Transverse colon (tissue), 3 donors: ENCODE measurements around the gene IGSF3.

Experiments
- POLR2A ChIP-seq: fragments of 450-650 bp; IDR thresholded peaks from one replicate; pipeline ENCODE4 v1.6.1; 2016; ENCODE audit warnings: antibody characterized with exemption, mild to moderate bottlenecking, moderate library complexity
- TF ChIP-seq, protein P1 (sequence below), 5 experiments: fragments of 200-600 bp in 3 of 5; fragments of 450-650 bp in 2 of 5; sonication (generic) in 3 of 5; IDR thresholded peaks; 1 replicate in 2 of 5; 2 replicates in 3 of 5; pipeline ENCODE4 v1.5.1; 2016 to 2017; ENCODE audit warnings: antibody characterized with exemption in 5 of 5, inconsistent platforms in 3 of 5, mild to moderate bottlenecking in 2 of 5, moderate library complexity in 1 of 5

DNA sequence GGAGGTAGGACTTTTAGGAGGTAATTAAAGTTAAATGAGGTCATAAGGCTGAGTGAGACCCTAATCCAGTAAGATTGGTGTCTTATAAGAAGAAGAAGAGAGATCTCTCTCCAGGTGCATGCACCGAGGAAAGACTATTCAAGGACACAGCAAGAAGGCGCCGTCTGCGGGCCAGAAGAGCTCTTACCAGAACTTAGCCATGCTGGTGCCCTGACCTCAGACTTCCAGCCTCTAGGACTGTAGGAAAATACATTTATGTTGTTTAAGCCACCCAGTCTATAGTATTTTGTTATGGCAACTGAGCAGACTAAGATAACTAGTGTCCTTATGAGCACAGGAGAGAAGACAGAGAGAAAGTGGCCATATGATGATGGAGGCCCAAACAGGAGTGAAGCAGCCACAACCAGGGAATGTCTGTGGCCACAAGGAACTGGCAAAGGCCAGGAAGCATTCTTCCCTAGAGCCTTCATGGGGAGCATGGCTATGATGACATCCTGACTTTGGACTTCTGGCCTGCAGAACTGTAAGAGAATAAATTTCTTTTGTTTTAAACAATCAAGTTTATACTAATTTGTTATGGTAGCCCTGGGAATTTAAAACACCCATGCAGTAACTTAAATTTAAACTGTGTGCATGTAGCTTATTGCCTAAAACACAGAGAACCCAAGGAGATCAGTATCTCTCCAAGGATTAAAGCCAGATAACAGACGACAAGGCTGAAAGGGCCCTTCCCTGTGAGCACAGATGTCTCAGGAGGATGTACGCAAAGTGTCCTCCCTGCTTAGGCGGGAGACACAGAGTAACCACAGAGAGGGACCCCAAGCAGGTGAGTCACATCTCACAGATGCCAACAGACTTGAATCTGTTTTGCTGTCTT is 86.8 kb downstream of the IGSF3 start:
- TF ChIP-seq POLR2A, result no peak
- TF ChIP-seq, protein P1, sequence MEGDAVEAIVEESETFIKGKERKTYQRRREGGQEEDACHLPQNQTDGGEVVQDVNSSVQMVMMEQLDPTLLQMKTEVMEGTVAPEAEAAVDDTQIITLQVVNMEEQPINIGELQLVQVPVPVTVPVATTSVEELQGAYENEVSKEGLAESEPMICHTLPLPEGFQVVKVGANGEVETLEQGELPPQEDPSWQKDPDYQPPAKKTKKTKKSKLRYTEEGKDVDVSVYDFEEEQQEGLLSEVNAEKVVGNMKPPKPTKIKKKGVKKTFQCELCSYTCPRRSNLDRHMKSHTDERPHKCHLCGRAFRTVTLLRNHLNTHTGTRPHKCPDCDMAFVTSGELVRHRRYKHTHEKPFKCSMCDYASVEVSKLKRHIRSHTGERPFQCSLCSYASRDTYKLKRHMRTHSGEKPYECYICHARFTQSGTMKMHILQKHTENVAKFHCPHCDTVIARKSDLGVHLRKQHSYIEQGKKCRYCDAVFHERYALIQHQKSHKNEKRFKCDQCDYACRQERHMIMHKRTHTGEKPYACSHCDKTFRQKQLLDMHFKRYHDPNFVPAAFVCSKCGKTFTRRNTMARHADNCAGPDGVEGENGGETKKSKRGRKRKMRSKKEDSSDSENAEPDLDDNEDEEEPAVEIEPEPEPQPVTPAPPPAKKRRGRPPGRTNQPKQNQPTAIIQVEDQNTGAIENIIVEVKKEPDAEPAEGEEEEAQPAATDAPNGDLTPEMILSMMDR (IDR thresholded peaks at IDR 0.05), result no peak
